ENCODE measurements around the gene PAXIP1.

Gene PAXIP1

GRCh38 chr7:154967401-154967955 lies 35.4 kb downstream of the PAXIP1 start:
- no peak overlapping the region for H3K4me3 ChIP-seq (ENCODE audit: low read length)
- H3K4me2 ChIP-seq (ENCODE audit: low read length) = no peak overlapping the region
- no peaks in the 10 kb centered on the region for H3K4me1 ChIP-seq (ENCODE audit: control insufficient read depth, low read length)
- H3K27me3 ChIP-seq (ENCODE audit: control insufficient read depth, low read length) = no peaks in the 10 kb centered on the region
- TF ChIP-seq, protein P1, sequence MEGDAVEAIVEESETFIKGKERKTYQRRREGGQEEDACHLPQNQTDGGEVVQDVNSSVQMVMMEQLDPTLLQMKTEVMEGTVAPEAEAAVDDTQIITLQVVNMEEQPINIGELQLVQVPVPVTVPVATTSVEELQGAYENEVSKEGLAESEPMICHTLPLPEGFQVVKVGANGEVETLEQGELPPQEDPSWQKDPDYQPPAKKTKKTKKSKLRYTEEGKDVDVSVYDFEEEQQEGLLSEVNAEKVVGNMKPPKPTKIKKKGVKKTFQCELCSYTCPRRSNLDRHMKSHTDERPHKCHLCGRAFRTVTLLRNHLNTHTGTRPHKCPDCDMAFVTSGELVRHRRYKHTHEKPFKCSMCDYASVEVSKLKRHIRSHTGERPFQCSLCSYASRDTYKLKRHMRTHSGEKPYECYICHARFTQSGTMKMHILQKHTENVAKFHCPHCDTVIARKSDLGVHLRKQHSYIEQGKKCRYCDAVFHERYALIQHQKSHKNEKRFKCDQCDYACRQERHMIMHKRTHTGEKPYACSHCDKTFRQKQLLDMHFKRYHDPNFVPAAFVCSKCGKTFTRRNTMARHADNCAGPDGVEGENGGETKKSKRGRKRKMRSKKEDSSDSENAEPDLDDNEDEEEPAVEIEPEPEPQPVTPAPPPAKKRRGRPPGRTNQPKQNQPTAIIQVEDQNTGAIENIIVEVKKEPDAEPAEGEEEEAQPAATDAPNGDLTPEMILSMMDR (IDR thresholded peaks at IDR 0.05; ENCODE audit: low read depth, low read length, poor library complexity, severe bottlenecking) = no peak
- no peak for TF ChIP-seq EZH2phosphoT487 (IDR thresholded peaks at IDR 0.05; ENCODE audit: borderline replicate concordance, low read length)
- H3K27ac ChIP-seq (ENCODE audit: low read depth, low read length) = no peak overlapping the region
- H3K36me3 ChIP-seq (ENCODE audit: control insufficient read depth, low read length) = peaks cover 100% of the 10 kb centered on the region
- peaks cover 5% of the 10 kb centered on the region for H4K20me1 ChIP-seq (ENCODE audit: control insufficient read depth, insufficient read depth, low read depth, low read length)
- H3K9me3 ChIP-seq (ENCODE audit: control insufficient read depth, insufficient read depth, low read length) = no peaks in the 10 kb centered on the region
- peaks cover 37% of the 10 kb centered on the region for H3K79me2 ChIP-seq (ENCODE audit: control insufficient read depth, low read length)
- H3F3A ChIP-seq (ENCODE audit: control insufficient read depth, insufficient read depth) = no peaks in the 10 kb centered on the region
- H3K9me2 ChIP-seq (replicated peaks; ENCODE audit: control insufficient read depth, low read length) = no peaks in the 10 kb centered on the region

GRCh38 chr7:154965014-154965413 lies 37.9 kb downstream of the PAXIP1 start:
- H3K36me3 ChIP-seq (ENCODE audit: control insufficient read depth, low read length) = peaks cover 100% of the 10 kb centered on the region
- no peaks in the 10 kb centered on the region; the same call in 1 of the 2 replicates for H4K20me1 ChIP-seq (ENCODE audit: control insufficient read depth, insufficient read depth, low read depth, low read length)
- no peaks in the 10 kb centered on the region for H3K9me3 ChIP-seq (ENCODE audit: control insufficient read depth, insufficient read depth, low read length)
- no peaks in the 10 kb centered on the region for H3K27me3 ChIP-seq (ENCODE audit: control insufficient read depth, low read length)
- no peaks in the 10 kb centered on the region for H3F3A ChIP-seq (ENCODE audit: control insufficient read depth, insufficient read depth)
- H3K79me2 ChIP-seq (ENCODE audit: control insufficient read depth, low read length) = peaks cover 14% of the 10 kb centered on the region; the same call in 1 of the 2 replicates
- no peaks in the 10 kb centered on the region for H3K9me2 ChIP-seq (replicated peaks; ENCODE audit: control insufficient read depth, low read length)
- no peaks in the 10 kb centered on the region for H3K4me1 ChIP-seq (ENCODE audit: control insufficient read depth, low read length)
- no peak overlapping the region for H3K4me2 ChIP-seq (ENCODE audit: low read length)
- no peak overlapping the region for H3K27ac ChIP-seq (ENCODE audit: low read depth, low read length)
- H3K4me3 ChIP-seq (ENCODE audit: low read length) = no peak overlapping the region
- TF ChIP-seq, protein P1 (IDR thresholded peaks at IDR 0.05; ENCODE audit: low read depth, low read length, poor library complexity, severe bottlenecking) = no peak
- TF ChIP-seq EZH2phosphoT487 (IDR thresholded peaks at IDR 0.05; ENCODE audit: borderline replicate concordance, low read length) = no peak

- peaks cover 2% of the 10 kb centered on the region; the same call in 1 of the 2 replicates for H3F3A ChIP-seq (ENCODE audit: control insufficient read depth, insufficient read depth)
- no peak for TF ChIP-seq EZH2phosphoT487 (IDR thresholded peaks at IDR 0.05; ENCODE audit: borderline replicate concordance, low read length)
- TF ChIP-seq, protein P1 (IDR thresholded peaks at IDR 0.05; ENCODE audit: low read depth, low read length, poor library complexity, severe bottlenecking) = no peak
- no peaks in the 10 kb centered on the region for H3K4me1 ChIP-seq (ENCODE audit: control insufficient read depth, low read length)
- no peaks in the 10 kb centered on the region for H3K9me2 ChIP-seq (replicated peaks; ENCODE audit: control insufficient read depth, low read length)
- H3K27me3 ChIP-seq (ENCODE audit: control insufficient read depth, low read length) = no peaks in the 10 kb centered on the region
- peaks cover 97% of the 10 kb centered on the region for H3K36me3 ChIP-seq (ENCODE audit: control insufficient read depth, low read length)
- H3K9me3 ChIP-seq (ENCODE audit: control insufficient read depth, insufficient read depth, low read length) = no peaks in the 10 kb centered on the region
- no peaks in the 10 kb centered on the region for H4K20me1 ChIP-seq (ENCODE audit: control insufficient read depth, insufficient read depth, low read depth, low read length)
- H3K79me2 ChIP-seq (ENCODE audit: control insufficient read depth, low read length) = no peaks in the 10 kb centered on the region
- no peak overlapping the region for H3K27ac ChIP-seq (ENCODE audit: low read depth, low read length)
- no peak overlapping the region for H3K4me3 ChIP-seq (ENCODE audit: low read length)
- no peak overlapping the region for H3K4me2 ChIP-seq (ENCODE audit: low read length)
These were observed 42.7 kb downstream of the PAXIP1 start for GRCh38 chr7:154960063-154960790.
